T-helper 1 cell treated with Interleukin-12 subunit alpha and Interleukin-12 subunit beta and Interleukin-4 antibody, amounts not matched to agents 30 ng/mL and 1 ng/mL, for 36 hours (primary cell): ENCODE results near the gene DCUN1D3. TPM values are rescaled to one million over a fixed set of nuclear protein-coding genes. Genes with fewer than 3 reads are reported as not detected.
"Not testable (repeated sequence)": the region's sequence is repeated elsewhere in the genome, so short reads cannot be mapped to it uniquely, and the experiment has no call there.

Experiments
- intact Hi-C: fragments of 100-400 bp; cut with micrococcal nuclease; formaldehyde crosslinking; loops from one replicate; pipeline ENCODE4 v1.15.1; 2024
- total RNA-seq: library from RNA; stranded (reverse); gene quantifications from 2 replicates; pipeline ENCODE4 v1.2.3, GENCODE V29; 2022

The DCUN1D3 gene
- total RNA-seq, 1 donor from 2014 or later, result 19.7 TPM

DNA sequence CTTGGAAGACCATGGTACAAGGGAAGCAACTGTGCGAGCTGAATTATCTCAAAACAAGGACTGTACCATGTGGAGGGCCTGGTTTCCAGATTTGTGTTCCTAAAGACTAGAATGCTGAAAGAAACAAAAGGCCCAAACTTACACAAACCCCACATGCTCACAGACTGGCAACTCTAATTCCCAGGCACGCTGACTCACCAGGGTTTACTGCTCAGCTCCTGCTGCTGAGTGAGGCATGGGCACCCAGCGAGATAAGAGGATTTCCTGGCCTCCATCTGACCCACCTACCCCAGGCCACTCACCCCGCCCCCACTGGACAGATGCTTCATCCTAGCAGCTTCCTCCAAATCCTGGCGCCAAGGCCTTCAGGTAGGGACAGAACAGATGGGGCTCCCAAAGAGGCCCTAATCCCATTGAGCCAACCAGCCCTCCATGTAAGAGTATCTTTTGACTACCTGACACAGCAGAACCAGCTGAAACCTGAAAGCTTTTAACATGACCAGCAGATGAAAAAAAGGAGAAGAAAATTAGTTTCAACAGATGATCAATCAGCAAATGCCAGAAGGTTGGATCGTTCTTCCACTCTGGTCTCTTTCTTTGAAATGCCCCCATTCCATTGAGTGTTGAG lies 33.9 kb downstream of the DCUN1D3 start:
- intact Hi-C loops, result no loop called here

DNA sequence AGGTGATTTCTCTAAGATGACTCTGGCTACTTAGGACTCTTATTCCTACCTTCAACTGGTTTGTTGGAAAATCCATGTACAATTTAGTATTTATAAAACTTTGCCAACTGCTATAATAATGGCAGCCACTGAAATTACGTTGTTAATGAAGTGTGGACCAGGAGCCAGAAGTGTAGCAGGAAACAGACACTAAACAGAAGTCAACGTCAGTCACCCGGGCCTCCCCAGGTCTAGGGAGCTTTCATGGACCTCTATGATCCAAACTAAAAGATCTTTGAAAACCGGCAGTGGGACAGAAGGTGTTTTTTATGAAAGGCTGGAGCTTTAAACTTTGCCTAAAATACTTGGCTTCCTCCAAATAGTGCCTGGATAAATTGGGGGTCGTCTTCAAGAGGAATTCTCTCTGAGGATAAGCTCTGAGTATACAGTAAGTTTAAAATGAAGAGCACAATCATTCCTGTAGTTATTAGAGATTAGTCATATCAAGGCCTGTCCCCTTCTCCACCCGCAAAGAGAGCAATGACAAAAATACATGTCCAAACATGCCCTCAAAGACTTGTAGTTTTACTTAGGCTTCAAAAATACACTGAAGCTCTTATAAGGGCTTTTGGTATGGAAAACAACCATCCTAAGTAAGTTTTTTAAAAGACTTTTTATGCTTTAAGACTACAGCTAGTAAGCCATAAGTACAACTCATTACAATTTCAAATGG lies 34.6 kb downstream of the DCUN1D3 start:
- intact Hi-C loops, result no loop called here

DNA sequence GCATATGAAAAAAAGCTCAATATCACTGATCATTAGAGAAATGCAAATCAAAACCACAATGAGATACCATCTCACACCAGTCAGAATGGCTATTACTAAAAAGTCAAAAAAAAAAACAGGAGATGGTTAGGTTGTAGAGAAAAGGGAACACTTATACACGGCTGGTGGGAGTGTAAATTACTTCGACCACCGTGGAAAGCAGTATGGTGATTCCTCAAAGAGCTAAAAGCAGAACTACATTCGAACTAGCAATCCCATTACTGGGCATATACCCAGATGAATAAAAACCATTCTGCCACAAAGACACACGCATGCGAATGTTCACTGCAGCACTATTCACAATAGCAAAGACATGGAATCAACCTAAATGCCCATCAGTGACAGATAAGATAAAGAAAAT lies 35.8 kb downstream of the DCUN1D3 start:
- intact Hi-C loops, result not testable (repeated sequence)

DNA sequence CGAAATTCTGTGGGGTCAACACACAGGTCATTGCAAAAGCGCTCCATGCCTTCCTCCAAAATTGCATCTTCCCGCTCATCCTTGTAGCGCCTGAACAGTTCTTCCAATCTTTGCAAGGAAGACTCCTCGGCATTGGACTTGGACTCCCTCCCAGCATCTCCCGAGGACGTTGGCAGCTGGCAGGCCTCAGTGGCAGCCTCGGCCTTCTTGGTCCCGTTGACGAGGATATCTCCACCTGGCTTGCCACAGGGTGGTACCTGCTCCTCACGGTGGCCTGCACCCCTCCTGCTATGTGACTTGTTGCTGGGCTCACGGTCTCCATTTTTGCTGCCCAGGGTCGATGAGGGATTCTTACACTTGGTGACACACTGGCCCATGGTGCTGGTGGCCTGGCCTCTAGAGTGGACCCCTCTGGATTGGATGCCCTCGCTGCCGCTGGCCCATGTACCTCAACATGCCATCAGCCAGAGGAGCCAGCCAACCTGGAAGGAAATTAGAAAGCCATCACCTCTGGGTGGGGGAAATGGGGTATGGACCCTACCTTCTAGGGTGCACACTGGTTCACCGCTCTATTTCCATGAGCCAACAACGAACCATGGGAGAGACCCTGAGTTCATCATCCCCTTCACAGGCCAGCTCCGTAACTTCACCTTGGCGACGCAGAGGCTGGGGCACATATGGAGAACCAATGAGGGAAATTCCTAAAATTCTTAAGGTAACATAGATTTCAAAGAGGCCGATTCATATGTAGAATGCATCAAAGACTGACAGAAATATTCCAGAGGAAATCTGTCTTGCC lies 37.8 kb downstream of the DCUN1D3 start:
- intact Hi-C loops, result no loop called here

DNA sequence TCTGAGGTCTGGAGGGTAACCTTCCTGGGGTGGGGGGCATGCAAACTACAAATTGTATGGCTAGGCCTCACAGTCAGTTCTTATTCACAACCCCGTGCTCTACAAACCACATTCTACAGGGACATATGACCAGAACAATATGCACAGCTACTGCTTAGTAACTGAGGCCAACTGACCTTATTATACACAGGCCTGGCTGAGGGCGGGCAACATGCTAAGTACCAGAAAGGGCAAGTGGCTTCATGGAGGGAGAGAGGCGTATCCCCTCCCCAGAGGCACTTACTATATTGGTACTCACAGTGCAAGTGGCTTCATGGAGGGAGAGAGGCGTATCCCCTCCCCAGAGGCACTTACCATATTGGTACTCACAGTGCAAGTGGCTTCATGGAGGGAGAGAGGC lies 39.2 kb downstream of the DCUN1D3 start:
- intact Hi-C loops, result not testable (repeated sequence)

DNA sequence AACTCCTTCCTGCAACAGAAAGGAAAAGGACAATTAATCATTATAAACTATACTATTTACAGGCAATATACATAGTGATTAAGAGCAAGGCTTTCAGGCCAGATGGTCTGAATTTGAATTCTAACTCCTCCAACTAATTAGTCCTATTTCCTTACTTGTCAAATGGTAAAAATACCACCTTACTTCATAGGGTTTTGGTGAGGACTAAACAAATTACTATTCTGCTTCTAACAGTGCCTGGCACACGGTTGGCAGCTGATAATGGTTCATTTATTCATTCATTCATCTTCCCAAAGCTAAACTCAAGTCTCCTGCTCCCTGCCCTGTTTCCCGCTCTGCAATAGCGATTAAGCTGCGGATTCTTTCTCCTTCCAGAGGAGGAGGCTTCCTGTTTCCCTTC lies 39.8 kb downstream of the DCUN1D3 start:
- intact Hi-C loops, result no loop called here

DNA sequence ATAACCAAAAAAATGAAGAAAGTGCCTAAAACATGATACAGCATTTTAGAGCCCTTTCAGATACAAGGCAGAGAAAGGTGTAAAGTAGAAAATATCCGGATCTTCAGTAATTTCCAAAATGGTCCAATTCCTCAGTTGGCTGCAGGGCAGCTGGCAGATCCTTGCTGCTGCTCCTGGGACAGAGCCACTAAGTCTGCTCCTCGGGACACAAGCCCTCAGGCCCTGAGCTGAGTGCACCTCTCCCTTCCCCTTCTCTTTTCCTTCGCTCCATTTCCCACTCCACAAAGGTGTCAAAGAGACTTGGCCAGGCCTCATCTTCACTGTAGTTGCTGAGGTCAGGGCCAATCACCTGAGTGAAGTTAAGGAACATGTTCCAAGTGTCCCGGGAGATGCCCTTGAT lies 40.5 kb downstream of the DCUN1D3 start:
- intact Hi-C loops, result loop anchor here (10.0 kb wide), 1 partner anchor 295 kb away; the partner anchor contains the start of genes DNAH3 and LDAF1

DNA sequence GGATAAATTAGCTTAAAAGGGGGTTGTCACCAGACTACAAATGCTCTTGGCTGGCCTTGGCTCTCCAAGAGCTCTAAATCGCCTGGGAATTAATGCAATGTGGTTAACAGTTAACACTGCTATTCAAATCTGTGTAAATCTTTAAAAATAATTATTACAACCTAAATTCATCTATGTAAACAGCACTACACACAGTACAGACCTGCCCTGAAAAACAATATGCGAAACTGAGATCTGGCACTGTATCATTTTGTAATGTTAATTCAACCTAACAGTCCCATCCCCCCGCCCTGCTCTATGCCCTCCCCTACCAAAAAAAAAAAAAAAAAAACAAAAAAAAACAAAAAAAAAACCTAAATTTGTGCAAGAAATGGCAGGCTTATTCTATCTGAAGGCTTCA lies 40.9 kb downstream of the DCUN1D3 start:
- intact Hi-C loops, result loop anchor here (10.0 kb wide), 1 partner anchor 296 kb away; the partner anchor contains the start of genes DNAH3 and LDAF1

DNA sequence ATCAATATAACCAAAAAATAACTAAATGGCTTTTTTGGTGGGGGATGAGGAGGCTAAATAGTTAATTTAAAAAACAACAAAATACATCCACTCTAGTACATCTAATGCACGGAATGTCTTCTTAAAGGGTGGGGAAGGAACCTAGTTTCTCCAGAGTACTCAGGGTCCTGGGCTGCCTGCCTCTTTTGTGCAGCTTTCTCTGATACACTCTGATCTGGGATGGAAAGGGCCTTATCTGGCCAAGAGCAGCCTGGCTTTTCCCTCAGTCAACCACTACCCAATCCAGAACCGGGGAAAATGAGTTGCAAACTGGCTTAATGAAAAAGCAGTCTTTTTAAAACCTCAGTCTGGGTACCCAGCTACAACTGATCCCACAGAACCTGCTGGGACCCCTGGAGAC lies 42.9 kb downstream of the DCUN1D3 start:
- intact Hi-C loops, result loop anchor here (10.0 kb wide), 1 partner anchor 298 kb away; the partner anchor contains the start of genes DNAH3 and LDAF1

DNA sequence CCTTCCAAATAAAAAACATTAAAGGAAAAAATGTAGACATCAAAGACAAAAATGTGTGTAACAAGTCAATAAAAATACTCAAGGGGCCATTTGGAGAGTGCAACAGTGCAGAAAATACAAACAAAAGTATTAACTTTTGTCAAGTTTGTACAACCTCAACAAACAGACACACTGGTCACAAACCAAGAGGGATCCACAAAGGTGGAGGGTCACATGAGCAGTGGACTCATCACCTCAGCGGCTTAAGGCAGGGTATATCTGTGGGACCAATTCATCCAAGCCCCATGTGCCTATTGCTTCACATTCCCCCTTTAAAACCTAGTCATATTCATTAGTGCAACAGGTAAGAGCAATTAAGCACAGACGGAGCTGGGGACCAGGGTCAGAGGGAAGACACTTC lies 45.2 kb downstream of the DCUN1D3 start:
- intact Hi-C loops, result loop anchor here (10.0 kb wide), 1 partner anchor 300 kb away; the partner anchor contains the start of genes DNAH3 and LDAF1

DNA sequence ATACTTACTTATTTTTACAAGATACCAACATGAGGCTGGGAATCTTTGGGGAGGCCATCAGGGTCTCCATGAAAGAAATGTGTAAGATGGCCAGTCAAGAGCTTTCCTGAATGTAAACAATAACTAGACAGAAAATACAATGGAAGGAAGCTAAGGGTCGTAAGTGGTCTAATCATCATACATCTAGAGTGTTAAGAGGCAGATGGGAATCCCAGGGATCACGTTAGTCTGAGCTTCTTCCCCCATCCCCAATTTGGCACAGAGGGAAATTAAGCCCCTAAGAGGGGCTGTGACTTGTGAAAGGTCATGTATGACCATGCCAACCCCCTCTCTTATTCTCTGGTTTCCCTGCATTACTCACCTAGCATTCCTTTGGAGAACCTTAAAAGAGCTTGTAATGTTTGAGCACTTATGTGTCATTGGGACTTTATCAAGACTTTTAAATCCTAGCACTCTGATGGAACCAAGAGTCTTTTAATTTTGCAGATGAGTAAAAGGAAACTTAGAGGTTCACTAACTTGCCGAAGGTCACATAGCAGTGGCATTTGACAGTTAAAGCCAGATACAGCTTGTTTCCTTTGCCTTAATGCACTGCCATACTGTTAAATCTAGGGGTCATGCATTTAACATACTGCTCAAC lies 46.1 kb downstream of the DCUN1D3 start:
- intact Hi-C loops, result loop anchor here (10.0 kb wide), 1 partner anchor 301 kb away; the partner anchor contains the start of genes DNAH3 and LDAF1

DNA sequence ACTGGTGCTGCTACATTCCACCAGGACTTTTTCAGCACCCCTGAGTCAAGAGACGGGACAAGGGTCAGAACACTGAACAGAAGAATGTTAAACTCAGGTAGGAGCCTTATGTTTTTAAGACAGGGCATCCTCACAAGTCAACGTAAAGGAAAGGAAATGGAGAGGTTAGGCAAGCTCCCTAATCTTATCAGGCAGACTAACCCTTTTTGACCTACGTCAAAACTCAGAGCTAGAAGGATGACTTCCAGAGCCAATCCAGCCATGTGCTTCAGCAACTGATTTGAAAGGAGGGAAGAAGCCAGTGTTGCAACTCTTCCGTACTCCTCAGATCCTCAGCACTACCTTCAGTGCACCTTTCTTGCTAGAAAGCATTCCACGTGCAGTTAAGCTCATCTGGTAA lies 47.0 kb downstream of the DCUN1D3 start:
- intact Hi-C loops, result loop anchor here (10.0 kb wide), 1 partner anchor 302 kb away; the partner anchor contains the start of genes DNAH3 and LDAF1

DNA sequence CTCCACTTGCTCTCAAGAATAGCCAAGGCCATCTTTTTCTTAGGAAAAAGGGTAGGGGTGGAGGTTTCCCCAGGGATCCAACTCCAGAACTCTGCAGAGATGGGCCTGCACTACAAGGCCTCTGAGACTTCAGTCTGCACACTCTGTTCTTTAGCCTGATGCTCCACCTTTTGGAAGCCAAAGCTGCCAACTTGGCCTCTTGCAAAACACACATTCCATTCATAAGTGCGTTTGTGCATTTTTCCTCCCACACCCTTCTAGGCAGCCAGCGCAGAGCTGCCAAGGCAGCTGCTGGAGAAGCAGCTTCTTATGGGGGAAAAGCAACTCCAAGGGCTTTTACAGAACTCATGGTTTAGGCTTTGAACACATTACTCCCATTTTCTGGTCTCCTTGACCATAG lies 48.6 kb downstream of the DCUN1D3 start:
- intact Hi-C loops, result loop anchor here (2.0 to 10.0 kb wide), 3 partner anchors 45 to 303 kb away; partner anchors contain the start of genes DNAH3, ERI2, LDAF1 and REXO5

DNA sequence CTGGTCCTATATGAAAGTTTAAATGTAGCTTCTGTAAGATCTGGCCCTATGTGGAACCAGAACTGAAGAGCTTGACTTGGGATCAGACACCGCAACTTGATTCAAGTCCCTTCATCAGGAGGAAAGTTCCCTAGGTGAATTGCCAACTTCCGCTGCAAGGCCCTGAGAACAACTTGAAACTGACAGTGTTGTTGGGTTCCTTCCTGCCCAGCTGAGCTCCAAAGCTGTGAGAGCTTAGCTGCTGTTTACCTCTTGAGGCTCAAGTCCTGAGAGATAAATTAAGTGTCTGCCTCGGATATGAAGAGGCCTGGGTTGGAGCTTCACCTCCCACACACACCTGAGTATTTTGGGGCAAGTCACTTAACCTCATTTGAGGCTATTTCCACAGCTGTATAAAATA lies 49.2 kb downstream of the DCUN1D3 start:
- intact Hi-C loops, result loop anchor here (1.0 to 10.0 kb wide), 9 partner anchors 23 to 304 kb away; partner anchors contain the start of genes DCUN1D3, DNAH3, ERI2 and LDAF1

DNA sequence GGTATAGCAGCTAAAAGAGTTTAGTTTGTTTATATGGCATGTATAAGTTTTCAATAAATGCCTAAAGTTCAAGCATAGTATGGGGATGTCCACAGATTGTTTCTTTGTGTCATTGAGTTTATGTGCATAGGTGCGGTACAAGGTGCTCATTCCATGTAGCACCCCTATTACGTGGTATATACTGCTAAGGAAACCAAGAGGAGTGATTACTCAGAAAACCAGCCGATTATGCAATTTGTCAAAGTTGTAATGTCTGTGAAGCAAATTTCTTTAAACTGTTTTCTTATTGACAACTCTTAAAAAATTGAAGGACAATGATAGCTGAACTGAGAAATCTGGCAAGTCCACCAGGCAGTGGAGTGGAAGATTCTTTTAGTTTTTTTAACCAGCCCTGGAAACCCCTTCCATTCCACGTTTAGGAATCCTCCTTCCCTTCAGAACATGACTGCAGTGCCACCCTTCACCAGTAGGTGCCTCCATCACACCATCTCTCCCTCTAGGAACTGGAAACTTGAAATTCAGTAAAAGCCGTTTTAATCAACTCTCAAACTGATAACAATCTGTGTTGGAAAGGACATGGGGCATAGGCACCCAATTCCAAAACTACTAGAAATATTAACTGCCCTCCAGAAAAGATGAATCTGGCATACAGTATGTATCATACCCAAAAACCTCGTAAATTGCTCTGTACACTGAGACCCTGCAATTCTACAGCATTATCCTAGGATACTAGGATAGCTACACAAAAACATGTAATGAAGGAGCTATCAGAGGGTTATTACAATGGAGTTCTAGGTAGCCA lies 50.4 kb downstream of the DCUN1D3 start:
- intact Hi-C loops, result loop anchor here (1.0 to 10.0 kb wide), 9 partner anchors 25 to 305 kb away; partner anchors contain the start of genes DCUN1D3, DNAH3, ERI2 and LDAF1

DNA sequence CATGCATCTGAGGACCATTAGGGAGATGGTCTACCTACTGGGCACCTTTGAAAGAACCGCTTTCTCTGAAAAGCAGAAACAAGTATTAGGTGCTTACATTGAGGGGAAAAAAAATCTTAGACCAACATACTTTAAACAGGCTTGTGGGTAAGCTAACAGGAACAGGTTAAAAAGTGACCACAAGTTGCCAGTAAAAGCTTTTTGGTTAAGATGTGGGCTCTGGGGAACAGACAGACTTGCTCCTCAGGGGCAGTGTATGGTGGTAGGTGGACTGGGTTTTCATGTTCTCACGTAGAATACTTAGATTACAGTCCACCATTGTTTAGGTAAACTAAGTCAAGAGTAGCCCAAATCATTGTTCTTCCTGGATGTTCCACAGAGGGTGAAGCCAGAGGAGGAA lies 52.6 kb downstream of the DCUN1D3 start:
- intact Hi-C loops, result no loop called here

DNA sequence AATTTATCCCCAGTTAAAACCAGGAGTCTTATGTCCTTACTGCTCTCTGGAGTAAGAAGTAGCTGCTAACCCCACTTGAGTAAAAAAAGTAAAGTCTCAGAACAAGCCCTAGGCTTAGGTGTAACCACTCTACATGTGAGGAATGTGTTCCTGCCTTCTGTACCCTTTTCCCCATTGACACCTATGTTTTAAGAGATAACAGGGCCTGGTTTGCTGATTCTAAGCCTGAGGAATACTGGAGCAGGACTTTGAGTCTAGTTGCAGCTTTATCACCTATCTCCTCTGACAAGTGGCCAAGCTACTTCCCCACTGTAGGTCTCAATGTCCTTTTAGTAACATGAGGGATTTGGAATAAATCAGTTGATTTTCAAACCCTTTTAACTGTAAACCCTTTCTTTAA lies 53.6 kb downstream of the DCUN1D3 start:
- intact Hi-C loops, result no loop called here

DNA sequence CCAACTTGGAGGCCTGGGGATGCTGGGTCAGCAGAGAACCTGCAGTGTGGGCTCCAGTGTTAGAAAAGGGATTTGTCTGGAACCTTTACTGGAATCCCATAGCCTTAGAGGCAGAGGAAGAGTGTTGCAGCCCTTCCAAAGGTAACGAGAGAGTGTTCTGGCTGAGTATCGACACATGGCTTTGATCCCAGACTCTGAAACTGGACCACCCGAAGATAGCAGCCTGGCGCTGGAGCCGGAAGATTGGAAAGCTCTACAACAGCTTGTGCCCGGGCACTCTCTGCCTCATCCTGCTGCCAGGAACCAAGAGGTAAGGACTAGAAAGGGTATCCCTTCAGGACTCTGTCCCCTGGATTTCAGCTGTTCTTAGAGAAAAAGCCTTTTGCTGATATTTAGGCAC lies 54.1 kb downstream of the DCUN1D3 start:
- intact Hi-C loops, result no loop called here

DNA sequence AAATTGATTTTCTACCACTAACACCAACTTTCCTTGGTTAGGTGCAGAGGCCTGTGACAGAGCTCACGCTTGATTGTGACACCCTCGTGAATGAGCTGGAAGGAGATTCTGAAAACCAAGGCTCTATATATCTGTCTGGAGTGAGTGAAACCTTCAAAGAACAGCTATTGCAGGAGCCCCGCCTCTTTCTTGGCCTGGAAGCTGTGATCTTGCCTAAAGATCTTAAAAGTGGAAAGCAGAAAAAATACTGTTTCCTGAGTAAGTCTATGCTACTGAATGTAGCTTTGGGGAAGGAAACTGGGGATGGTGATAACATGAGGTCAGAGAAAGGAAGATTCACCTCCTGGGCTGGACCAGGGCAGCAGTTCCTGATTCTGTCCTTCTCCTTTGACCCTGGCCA lies 55.6 kb downstream of the DCUN1D3 start:
- intact Hi-C loops, result loop anchor here (1.0 kb wide), 1 partner anchor 45 kb away; no protein-coding TSS in a partner anchor

DNA sequence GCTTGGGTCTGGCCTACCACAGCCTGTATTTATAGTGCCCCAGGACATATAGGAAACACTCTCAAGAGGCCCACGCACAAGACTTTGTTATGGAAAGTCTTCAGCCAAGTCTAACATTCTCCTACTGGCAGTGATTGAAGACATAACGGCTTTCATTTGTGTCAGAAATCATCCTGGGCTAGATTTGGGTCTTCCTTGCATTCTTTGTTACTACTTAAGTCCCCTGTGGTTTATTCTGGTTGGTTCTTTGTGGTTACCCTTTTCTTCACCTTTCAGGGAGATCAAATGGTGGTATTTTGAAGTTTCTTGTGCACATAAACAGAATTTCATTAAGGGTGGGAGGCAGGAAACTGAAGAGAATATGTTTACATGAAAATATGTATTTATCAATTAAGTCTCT lies 56.1 kb downstream of the DCUN1D3 start:
- intact Hi-C loops, result loop anchor here (1.0 kb wide), 1 partner anchor 45 kb away; no protein-coding TSS in a partner anchor
